ENCODE results near the gene EPN1.
A peak's percentile ranks its signal among the peaks of the same experiment; 100 is the strongest.

The EPN1 gene

GRCh38 chr19:55646889-55647731 lies 27.9 kb upstream of the EPN1 start:
- no peak for DNase-seq (ENCODE audit: low read depth, low spot score)

- DNase-seq (ENCODE audit: low read depth, low spot score) = no peak
Observed at GRCh38 chr19:55647732-55648584, 27.1 kb upstream of the EPN1 start, which contains the start of gene CCDC106. Gene CCDC106 (plus strand): TSS chr19:55648212. CDS start chr19:55649047, 835 bp downstream.

GRCh38 chr19:55648585-55649267 lies 26.3 kb upstream of the EPN1 start:
- no peak for DNase-seq (ENCODE audit: low read depth, low spot score)

- DNase-seq (ENCODE audit: low read depth, low spot score) = no peak
Observed at GRCh38 chr19:55649268-55650125, 25.5 kb upstream of the EPN1 start.

GRCh38 chr19:55650126-55650557 lies 24.9 kb upstream of the EPN1 start:
- DNase-seq (ENCODE audit: low read depth, low spot score) = no peak

- DNase-seq (ENCODE audit: low read depth, low spot score) = no peak
Observed at GRCh38 chr19:55650602-55651230, 24.3 kb upstream of the EPN1 start.

GRCh38 chr19:55651236-55651635 lies 23.8 kb upstream of the EPN1 start:
- no peak for DNase-seq (ENCODE audit: low read depth, low spot score)

GRCh38 chr19:55652311-55653128 lies 22.5 kb upstream of the EPN1 start:
- no peak for DNase-seq (ENCODE audit: low read depth, low spot score)

- peak; percentile 98 for DNase-seq (ENCODE audit: low read depth, low spot score)
Observed at GRCh38 chr19:55653651-55654322, 21.2 kb upstream of the EPN1 start.

- DNase-seq (ENCODE audit: low read depth, low spot score) = peak; percentile 98
Observed at GRCh38 chr19:55654323-55654867, 20.6 kb upstream of the EPN1 start.

GRCh38 chr19:55654868-55655647 lies 20.0 kb upstream of the EPN1 start, which contains the start of gene U2AF2:
Gene U2AF2 (plus strand): TSS chr19:55655035. CDS start chr19:55655105, 70 bp downstream.
- no peak for DNase-seq (ENCODE audit: low read depth, low spot score)

- DNase-seq (ENCODE audit: low read depth, low spot score) = no peak
Observed at GRCh38 chr19:55655648-55656040, 19.4 kb upstream of the EPN1 start.

GRCh38 chr19:55656552-55656951 lies 18.5 kb upstream of the EPN1 start:
- no peak for DNase-seq (ENCODE audit: low read depth, low spot score)

- no peak for DNase-seq (ENCODE audit: low read depth, low spot score)
Observed at GRCh38 chr19:55656988-55657747, 17.9 kb upstream of the EPN1 start.

GRCh38 chr19:55658846-55659459 lies 16.1 kb upstream of the EPN1 start:
- DNase-seq (ENCODE audit: low read depth, low spot score) = no peak

GRCh38 chr19:55659822-55660221 lies 15.2 kb upstream of the EPN1 start:
- DNase-seq (ENCODE audit: low read depth, low spot score) = no peak

GRCh38 chr19:55660404-55660803 lies 14.6 kb upstream of the EPN1 start:
- DNase-seq (ENCODE audit: low read depth, low spot score) = no peak

Data from smooth muscle cell of the brain vasculature (primary cell).